ENCODE data around the gene TXNDC8. TPM values are rescaled to one million over a fixed set of nuclear protein-coding genes. Genes with fewer than 3 reads are reported as not detected.

Gene TXNDC8
- total and polyA plus RNA-seq, 2 experiments from 2014 or later: not detected

GRCh38 chr9:110257956-110258355, 79.7 kb downstream of the TXNDC8 start:
- no peaks in the 10 kb centered on the region for H3K36me3 ChIP-seq (replicated peaks; ENCODE audit: insufficient read depth, low read depth)
- no peak for DNase-seq (ENCODE audit: low spot score)
- WGBS (ENCODE audit: low lambda C conversion rate, missing lambda C conversion rate): 88% methylated on average over 1 of the region's 1 CpG
- H3K9me2 ChIP-seq (replicated peaks; ENCODE audit: insufficient read depth): no peaks in the 10 kb centered on the region
- H3K9me3 ChIP-seq (ENCODE audit: low read depth): no peaks in the 10 kb centered on the region
- peak overlapping the region; percentile 33 for H2AFZ ChIP-seq
- H3K79me2 ChIP-seq: peaks cover 34% of the 10 kb centered on the region
- TF ChIP-seq CTCF (IDR thresholded peaks at IDR 0.05; ENCODE audit: poor library complexity) (no peak), EZH2phosphoT487 (IDR thresholded peaks at IDR 0.05; ENCODE audit: low read depth, severe bottlenecking, unreplicated experiment) (no peak), EZH2 (IDR thresholded peaks at IDR 0.05; ENCODE audit: borderline replicate concordance) (no peak)
- peak overlapping the region; percentile 88 for H3K4me2 ChIP-seq
- no peak overlapping the region for H3K4me3 ChIP-seq
- no peaks in the 10 kb centered on the region for H3K27me3 ChIP-seq
- peaks cover 13% of the 10 kb centered on the region for H3K4me1 ChIP-seq (ENCODE audit: insufficient read depth)
- H3K27ac ChIP-seq: peak overlapping the region; percentile 97
- H4K20me1 ChIP-seq (ENCODE audit: insufficient read depth, poor library complexity, severe bottlenecking): peaks cover 19% of the 10 kb centered on the region

- no peaks in the 10 kb centered on the region for H3K9me3 ChIP-seq (ENCODE audit: low read depth)
- H3K79me2 ChIP-seq: peaks cover 41% of the 10 kb centered on the region
- H3K27me3 ChIP-seq: no peaks in the 10 kb centered on the region
- H3K4me1 ChIP-seq (ENCODE audit: insufficient read depth): peaks cover 13% of the 10 kb centered on the region
- H3K9me2 ChIP-seq (replicated peaks; ENCODE audit: insufficient read depth): no peaks in the 10 kb centered on the region
- peak overlapping the region; percentile 88 for H3K4me2 ChIP-seq
- peak overlapping the region; percentile 80 for H3K4me3 ChIP-seq
- DNase-seq (ENCODE audit: low spot score): peak; percentile 32
- no peaks in the 10 kb centered on the region for H3K36me3 ChIP-seq (replicated peaks; ENCODE audit: insufficient read depth, low read depth)
- H3K27ac ChIP-seq: peak overlapping the region; percentile 97
- H2AFZ ChIP-seq: peak overlapping the region; percentile 33
- peaks cover 25% of the 10 kb centered on the region for H4K20me1 ChIP-seq (ENCODE audit: insufficient read depth, poor library complexity, severe bottlenecking)
- 10% methylated on average over 14 of the region's 14 CpGs for WGBS (ENCODE audit: low lambda C conversion rate, missing lambda C conversion rate)
- no peak for TF ChIP-seq CTCF (IDR thresholded peaks at IDR 0.05; ENCODE audit: poor library complexity)
- no peak for TF ChIP-seq EZH2 (IDR thresholded peaks at IDR 0.05; ENCODE audit: borderline replicate concordance)
- no peak for TF ChIP-seq EZH2phosphoT487 (IDR thresholded peaks at IDR 0.05; ENCODE audit: low read depth, severe bottlenecking, unreplicated experiment)
Measured at GRCh38 chr9:110257097-110257841, 80.4 kb downstream of the TXNDC8 start.

- Histone ChIP-seq H3K36me3 (replicated peaks; ENCODE audit: insufficient read depth, low read depth) (no peaks in the 10 kb centered on the region), H3K27me3 (no peaks in the 10 kb centered on the region), H3K79me2 (peaks cover 48% of the 10 kb centered on the region), H3K4me1 (ENCODE audit: insufficient read depth) (peaks cover 13% of the 10 kb centered on the region), H3K9me3 (ENCODE audit: low read depth) (no peaks in the 10 kb centered on the region), H4K20me1 (ENCODE audit: insufficient read depth, poor library complexity, severe bottlenecking) (peaks cover 25% of the 10 kb centered on the region), H3K27ac (peak within 1 kb of the TSS; percentile 97), H2AFZ (peak within 1 kb of the TSS; percentile 64), H3K4me2 (peak within 1 kb of the TSS; percentile 88), H3K4me3 (peak within 1 kb of the TSS; percentile 92), H3K9me2 (replicated peaks; ENCODE audit: insufficient read depth) (no peaks in the 10 kb centered on the region)
- DNase-seq (ENCODE audit: low spot score): peak; percentile 96
- no peak for TF ChIP-seq EZH2 (IDR thresholded peaks at IDR 0.05; ENCODE audit: borderline replicate concordance)
- no peak for TF ChIP-seq EZH2phosphoT487 (IDR thresholded peaks at IDR 0.05; ENCODE audit: low read depth, severe bottlenecking, unreplicated experiment)
- no peak for TF ChIP-seq CTCF (IDR thresholded peaks at IDR 0.05; ENCODE audit: poor library complexity)
- WGBS (ENCODE audit: low lambda C conversion rate, missing lambda C conversion rate): 1% methylated on average over 52 of the region's 65 CpGs
Measured at GRCh38 chr9:110256380-110257096, 81.1 kb downstream of the TXNDC8 start, which contains the start of gene TXN. TSS of gene TXN (minus strand) at chr9:110256507. CDS start at chr9:110256435, 72 bp downstream.
